Measurements from ENCODE around the gene MTA3. TPM values are rescaled to one million over a fixed set of nuclear protein-coding genes. Genes with fewer than 3 reads are reported as not detected.

MTA3 gene
- total and polyA plus RNA-seq, 10 donors = 11.6 to 42.9 (median 28.5) TPM

DNA sequence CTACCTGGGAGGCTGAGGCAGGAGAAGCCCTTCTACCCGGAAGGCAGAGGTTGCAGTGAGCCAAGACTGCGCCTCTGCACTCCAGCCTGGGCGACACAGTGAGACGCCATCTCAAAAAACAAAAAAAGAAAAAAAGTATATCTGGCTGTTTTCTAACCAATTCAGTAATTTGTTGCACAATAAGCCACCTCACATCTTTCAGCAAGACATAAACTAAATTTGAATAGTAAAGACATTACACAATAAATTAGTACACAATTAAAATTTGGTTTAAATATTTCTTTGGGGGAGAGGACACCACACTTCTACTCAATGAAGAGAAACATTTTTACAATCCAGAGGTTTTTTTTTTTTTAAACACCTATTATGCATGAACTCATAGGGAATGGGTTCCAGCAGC is 36.0 kb upstream of the MTA3 start:
- H3K9me3 ChIP-seq = no peaks in the 10 kb centered on the region
- intact Hi-C loops (cut with DNase I; ENCODE audit: low total_unique reads) = no loop called here
- no peak overlapping the region for H3K4me3 ChIP-seq
- H3K36me3 ChIP-seq = no peaks in the 10 kb centered on the region
- TF ChIP-seq, protein P1, sequence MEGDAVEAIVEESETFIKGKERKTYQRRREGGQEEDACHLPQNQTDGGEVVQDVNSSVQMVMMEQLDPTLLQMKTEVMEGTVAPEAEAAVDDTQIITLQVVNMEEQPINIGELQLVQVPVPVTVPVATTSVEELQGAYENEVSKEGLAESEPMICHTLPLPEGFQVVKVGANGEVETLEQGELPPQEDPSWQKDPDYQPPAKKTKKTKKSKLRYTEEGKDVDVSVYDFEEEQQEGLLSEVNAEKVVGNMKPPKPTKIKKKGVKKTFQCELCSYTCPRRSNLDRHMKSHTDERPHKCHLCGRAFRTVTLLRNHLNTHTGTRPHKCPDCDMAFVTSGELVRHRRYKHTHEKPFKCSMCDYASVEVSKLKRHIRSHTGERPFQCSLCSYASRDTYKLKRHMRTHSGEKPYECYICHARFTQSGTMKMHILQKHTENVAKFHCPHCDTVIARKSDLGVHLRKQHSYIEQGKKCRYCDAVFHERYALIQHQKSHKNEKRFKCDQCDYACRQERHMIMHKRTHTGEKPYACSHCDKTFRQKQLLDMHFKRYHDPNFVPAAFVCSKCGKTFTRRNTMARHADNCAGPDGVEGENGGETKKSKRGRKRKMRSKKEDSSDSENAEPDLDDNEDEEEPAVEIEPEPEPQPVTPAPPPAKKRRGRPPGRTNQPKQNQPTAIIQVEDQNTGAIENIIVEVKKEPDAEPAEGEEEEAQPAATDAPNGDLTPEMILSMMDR (IDR thresholded peaks at IDR 0.05 in 8 of 11, conservative IDR thresholded peaks at IDR 0.05 in 3 of 11) = no peak
- no peak for TF ChIP-seq POLR2A (IDR thresholded peaks at IDR 0.05)
- no peak for TF ChIP-seq POLR2AphosphoS5 (IDR thresholded peaks at IDR 0.05)
- DNase-seq = no peak
- no peaks in the 10 kb centered on the region for H3K4me1 ChIP-seq
- H3K27me3 ChIP-seq (replicated peaks in 1 of 7) = no peaks in the 10 kb centered on the region
- WGBS, 5 donors = 92 to 99% (median 94%) methylated on average over 4 of the region's 4 CpGs
- H3K27ac ChIP-seq = no peak overlapping the region

DNA sequence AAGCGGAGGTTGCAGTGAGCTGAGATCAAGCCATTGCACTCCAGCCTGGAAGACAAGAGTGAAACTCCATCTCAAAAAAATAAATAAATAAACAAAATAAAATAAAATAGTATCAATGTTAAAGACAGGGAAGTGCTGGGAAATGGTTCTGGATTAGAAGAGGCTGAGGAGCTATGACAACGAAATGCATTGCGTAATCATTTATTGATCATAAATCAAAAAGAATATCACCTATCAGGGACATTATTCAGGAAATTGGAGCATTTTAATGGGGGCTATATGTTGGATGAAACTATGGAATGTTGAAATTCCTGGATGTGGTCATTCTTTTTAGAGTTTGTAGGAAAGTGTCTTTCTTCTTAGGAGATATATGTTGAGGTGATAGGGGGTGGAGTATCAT is 30.9 kb upstream of the MTA3 start:
- TF ChIP-seq POLR2AphosphoS5 (IDR thresholded peaks at IDR 0.05) (no peak), POLR2A (IDR thresholded peaks at IDR 0.05) (no peak)
- TF ChIP-seq, protein P1 (IDR thresholded peaks at IDR 0.05 in 8 of 11, conservative IDR thresholded peaks at IDR 0.05 in 3 of 11) = no peak
- Histone ChIP-seq H3K27ac (no peak overlapping the region), H3K9me3 (peaks cover 0 to 5% (median 0%) of the 10 kb centered on the region in 8 donors), H3K4me1 (no peaks in the 10 kb centered on the region), H3K36me3 (no peaks in the 10 kb centered on the region), H3K27me3 (replicated peaks in 1 of 7) (no peaks in the 10 kb centered on the region), H3K4me3 (no peak overlapping the region)
- 93 to 98% (median 94%) methylated on average over 3 of the region's 3 CpGs for WGBS, 5 donors
- intact Hi-C loops (cut with DNase I; ENCODE audit: low total_unique reads) = no loop called here
- no peak for DNase-seq

DNA sequence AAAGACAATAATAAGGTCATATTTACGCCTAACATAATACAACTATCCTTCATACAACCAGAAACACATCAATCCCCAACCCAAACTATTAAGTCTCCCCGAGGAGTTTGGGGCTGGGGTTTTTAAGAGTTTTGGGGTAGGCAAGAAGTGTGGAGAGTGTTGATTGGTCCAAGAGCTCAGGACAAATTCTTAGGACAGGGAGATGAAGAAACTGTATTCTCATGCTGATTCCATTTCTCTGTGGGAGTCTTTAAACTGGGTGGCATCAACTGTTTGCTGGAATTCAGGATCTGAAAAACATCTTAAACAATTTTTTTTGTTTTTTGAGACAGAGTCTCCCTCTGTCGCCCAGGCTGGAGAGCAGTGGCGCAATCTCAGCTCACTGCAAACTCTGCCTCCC is 25.6 kb upstream of the MTA3 start:
- TF ChIP-seq POLR2A (IDR thresholded peaks at IDR 0.05) = no peak
- TF ChIP-seq, protein P1 (IDR thresholded peaks at IDR 0.05 in 8 of 11, conservative IDR thresholded peaks at IDR 0.05 in 3 of 11) = no peak
- TF ChIP-seq POLR2AphosphoS5 (IDR thresholded peaks at IDR 0.05) = no peak
- Histone ChIP-seq H3K27ac (no peak overlapping the region), H3K36me3 (no peaks in the 10 kb centered on the region), H3K27me3 (replicated peaks in 1 of 7) (no peaks in the 10 kb centered on the region), H3K9me3 (peaks cover 0 to 5% (median 0%) of the 10 kb centered on the region in 8 donors), H3K4me3 (no peak overlapping the region), H3K4me1 (peaks cover 0 to 6% (median 0%) of the 10 kb centered on the region in 6 donors)
- DNase-seq = no peak
- 90 to 93% (median 91%) methylated on average over 4 of the region's 4 CpGs for WGBS, 5 donors
- intact Hi-C loops (cut with DNase I; ENCODE audit: low total_unique reads) = no loop called here

DNA sequence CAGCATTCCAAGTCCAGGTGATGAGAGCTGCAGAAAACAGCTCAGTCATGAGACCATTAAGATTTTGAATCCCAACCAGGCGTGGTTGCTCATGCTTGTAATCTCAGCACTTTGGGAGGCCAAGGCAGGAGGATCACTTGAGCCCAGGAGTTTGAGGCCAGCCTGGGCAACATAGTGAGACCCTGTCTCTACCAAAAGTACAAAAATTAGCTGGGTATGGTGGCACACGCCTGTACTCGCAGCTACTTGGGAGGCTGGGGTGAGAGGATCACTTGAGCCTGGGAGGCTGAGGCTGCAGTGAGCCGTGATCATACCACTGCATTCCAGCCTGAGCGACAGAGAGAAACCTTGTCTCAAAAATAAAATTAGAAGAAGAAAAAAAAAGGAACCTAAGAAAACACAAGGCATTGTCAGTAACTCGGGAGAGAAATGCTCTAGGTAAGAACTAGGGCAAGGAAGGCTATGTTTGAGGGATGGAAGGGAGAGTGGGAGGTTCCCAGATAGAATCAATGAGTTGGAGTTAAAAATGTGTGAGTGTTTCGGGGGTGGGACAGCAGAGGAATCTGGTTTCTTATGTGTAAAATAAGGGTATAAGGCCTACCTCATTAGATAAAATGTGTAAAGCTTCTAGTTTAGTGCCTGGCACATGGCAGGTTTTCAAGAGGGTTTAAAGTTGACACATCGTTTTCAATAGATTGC is 23.3 kb upstream of the MTA3 start:
- no peak overlapping the region for H3K4me3 ChIP-seq
- H3K36me3 ChIP-seq = no peaks in the 10 kb centered on the region
- no peak overlapping the region for H3K27ac ChIP-seq
- 90 to 93% (median 92%) methylated on average over 8 of the region's 8 CpGs for WGBS, 5 donors
- H3K27me3 ChIP-seq (replicated peaks in 1 of 7) = no peaks in the 10 kb centered on the region
- TF ChIP-seq, protein P1 (IDR thresholded peaks at IDR 0.05 in 8 of 11, conservative IDR thresholded peaks at IDR 0.05 in 3 of 11) = no peak
- TF ChIP-seq POLR2A (IDR thresholded peaks at IDR 0.05) (no peak), POLR2AphosphoS5 (IDR thresholded peaks at IDR 0.05) (no peak)
- no peaks in the 10 kb centered on the region for H3K9me3 ChIP-seq
- peaks cover 0 to 6% (median 0%) of the 10 kb centered on the region in 6 donors for H3K4me1 ChIP-seq
- intact Hi-C loops (cut with DNase I; ENCODE audit: low total_unique reads) = no loop called here
- no peak for DNase-seq
